Measurements from ENCODE around the gene ENO3. TPM values are rescaled to one million over a fixed set of nuclear protein-coding genes. Genes with fewer than 3 reads are reported as not detected.

The ENO3 gene
- polyA plus RNA-seq, 4 donors, result 22.1 to 28.7 (median 23.7) TPM

DNA sequence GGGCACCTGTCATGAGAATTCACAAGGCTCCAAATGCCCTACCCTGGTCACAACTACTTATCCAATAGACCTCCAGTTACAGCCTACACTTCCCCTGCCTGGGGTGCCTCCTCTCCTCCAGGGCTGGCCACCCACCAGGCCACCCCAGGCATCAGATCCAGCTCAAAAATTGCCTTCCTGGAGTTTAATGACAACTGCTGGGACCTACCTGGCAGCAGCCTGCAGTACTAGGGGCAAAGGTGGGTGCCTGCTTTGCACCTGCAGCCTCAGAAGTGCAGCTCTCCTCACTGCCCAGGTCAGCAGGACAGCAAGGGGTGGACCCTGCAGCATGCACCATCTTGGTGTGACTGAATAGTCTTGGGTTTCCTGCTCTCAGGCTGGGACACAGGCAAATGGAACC is 15.3 kb upstream of the ENO3 start:
- no peak for DNase-seq (ENCODE audit: low read depth in 4 of 4, low spot score in 3 of 4)

- DNase-seq (ENCODE audit: low read depth in 4 of 4, low spot score in 3 of 4), result no peak
These were observed 14.5 kb upstream of the ENO3 start for GRCh38 chr17:4936436-4936835.

DNA sequence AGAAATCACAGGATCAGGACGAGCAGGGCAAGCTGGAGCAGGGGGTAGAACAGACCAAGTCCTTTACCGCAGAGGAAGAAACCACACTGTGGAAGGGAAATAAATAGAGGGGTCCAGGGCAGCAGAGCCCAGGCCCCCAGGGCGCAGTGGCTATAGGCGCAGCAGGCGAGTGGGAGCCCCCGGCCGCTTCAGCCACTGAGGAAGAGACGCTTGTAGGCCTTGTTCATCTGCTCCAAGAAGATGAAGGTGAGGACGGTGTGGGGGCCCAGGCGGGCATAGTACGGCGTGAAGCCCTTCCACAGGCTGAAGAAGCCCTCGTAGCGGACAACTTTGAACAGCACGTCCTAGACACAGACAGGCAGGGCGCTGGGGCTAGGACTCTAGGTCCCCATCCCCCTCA is 13.4 kb upstream of the ENO3 start:
- no peak for DNase-seq (ENCODE audit: low read depth in 4 of 4, low spot score in 3 of 4)

- DNase-seq (ENCODE audit: low read depth in 4 of 4, low spot score in 3 of 4), result no peak
These were observed 12.8 kb upstream of the ENO3 start for GRCh38 chr17:4938069-4938491.

- DNase-seq (ENCODE audit: low read depth in 4 of 4, low spot score in 3 of 4), result no peak
These were observed 12.0 kb upstream of the ENO3 start for GRCh38 chr17:4938688-4939545.

DNA sequence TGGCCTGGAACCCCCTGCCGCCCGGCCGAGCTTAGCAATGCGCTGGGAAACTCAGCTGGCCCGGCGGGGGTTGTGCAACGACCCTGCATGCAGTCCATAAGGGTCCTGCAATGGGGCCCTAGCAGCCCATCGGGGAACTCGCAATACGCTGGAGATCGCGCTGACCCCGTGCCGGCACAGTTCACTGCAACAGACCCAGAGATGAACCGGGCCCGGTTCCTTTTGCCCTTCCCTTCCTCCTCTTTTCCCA is 11.4 kb upstream of the ENO3 start:
- DNase-seq (ENCODE audit: low read depth in 4 of 4, low spot score in 3 of 4), result no peak

DNA sequence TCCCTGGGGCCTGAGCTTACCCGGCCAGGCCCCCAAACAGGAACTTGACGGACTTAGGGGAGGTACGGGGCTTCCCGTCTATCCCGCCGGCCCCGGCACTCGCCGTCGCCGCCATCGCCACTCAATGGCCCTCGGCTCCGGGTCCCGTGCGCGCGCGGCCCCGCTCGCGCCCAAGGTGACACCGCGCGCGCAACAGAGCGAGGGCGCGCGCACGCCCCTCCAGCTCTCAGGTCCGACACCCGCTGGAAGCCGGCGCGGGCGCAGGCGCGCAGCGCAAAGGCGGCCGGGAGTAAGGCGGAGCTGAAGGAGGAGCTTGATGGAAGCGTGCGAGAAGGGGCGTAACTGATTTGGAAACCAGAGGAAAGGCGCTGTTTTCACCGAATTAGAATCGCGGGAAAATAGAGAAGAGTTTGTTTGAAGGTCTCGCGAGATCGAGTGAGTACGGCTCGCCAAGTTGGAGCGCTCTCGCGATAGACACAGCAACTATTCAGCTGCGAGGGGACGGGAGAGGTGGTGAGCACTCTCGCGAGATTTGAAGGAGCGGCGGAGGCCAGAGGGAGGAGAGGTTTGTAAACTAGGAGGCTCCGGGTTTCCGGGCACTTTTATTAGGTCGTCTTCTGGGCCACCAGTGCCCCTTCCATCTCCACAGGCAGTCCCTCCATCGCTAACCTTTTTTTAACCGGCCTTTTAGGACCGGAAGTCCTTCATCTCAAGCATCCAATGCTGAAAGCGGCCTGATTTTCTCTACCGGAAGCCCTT is 10.9 kb upstream of the ENO3 start, which contains the start of the genes RNF167 and SLC25A11:
Gene RNF167, plus strand, starts transcription at position 473 of the 759 bp plus-strand sequence. CDS start 642 bp downstream, outside the sequence.
Gene SLC25A11, minus strand, starts transcription at position 251 of the 759 bp plus-strand sequence. Its CDS starts 136 bp downstream, at position 115.
- peak; percentile 97 to 100 (median 99) for DNase-seq (ENCODE audit: low read depth in 4 of 4, low spot score in 3 of 4)

DNA sequence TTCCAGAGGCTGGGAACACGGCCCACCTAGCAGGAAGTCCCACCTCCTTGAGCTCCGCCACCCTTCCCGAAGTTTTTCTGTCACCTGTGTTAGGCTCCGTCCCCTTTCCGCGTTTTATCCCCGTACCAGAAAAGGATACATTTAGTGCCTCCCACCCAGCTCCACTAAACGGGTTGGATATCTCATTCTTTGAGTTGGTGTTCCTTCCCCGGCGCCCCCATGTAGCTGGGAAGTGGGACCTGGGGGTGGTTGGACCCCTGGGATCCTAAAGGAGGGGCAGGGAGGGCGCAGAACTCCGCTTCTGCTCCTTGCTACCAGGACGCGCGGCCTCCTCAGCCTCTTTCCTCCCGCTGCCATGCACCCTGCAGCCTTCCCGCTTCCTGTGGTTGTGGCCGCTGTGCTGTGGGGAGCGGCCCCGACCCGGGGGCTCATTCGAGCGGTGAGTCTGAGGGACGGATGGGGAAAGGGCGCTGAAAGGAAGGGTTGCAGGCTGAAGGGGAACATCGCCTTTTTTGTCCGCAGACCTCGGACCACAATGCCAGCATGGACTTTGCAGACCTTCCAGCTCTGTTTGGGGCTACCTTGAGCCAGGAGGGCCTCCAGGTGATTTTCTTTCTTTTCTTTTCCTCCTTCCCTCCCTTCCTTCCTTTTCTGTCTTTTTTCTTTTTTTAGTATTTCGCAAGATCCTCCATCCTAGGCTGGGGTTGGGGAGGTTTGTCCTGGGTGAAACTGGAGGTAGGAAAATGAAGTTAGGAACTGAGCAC is 10.2 kb upstream of the ENO3 start:
- no peak for DNase-seq (ENCODE audit: low read depth in 4 of 4, low spot score in 3 of 4)

- DNase-seq (ENCODE audit: low read depth in 4 of 4, low spot score in 3 of 4), result no peak
These were observed 9.7 kb upstream of the ENO3 start for GRCh38 chr17:4941319-4941610.

DNA sequence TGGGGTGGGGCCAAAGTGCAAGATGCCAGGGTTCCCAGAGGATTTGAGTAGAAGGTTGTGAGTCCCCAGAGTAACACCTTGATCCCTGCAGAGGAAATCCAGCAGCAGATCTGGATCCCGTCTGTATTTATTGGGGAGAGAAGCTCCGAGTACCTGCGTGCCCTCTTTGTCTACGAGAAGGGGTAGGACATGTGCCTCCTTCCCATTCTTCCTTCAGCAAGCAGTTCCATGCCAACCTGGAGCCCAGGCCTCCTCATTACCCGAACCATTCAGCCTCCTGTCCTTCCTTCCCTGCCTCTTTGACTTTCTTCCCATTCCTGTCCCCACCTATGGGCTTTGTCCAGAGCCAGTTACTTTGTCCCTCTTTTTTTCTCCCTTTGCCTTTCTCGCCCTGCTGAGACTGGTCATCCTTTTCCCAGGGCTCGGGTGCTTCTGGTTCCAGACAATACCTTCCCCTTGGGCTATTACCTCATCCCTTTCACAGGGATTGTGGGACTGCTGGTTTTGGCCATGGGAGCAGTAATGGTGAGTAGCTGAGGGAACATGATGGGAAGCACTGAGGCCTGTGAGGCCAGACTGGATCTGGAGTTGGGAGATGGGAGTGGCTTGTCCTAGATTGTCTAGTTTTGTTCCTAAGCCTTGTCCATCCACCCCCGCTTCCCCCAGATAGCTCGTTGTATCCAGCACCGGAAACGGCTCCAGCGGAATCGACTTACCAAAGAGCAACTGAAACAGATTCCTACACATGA is 8.0 kb upstream of the ENO3 start:
- no peak for DNase-seq (ENCODE audit: low read depth in 4 of 4, low spot score in 3 of 4)

DNA sequence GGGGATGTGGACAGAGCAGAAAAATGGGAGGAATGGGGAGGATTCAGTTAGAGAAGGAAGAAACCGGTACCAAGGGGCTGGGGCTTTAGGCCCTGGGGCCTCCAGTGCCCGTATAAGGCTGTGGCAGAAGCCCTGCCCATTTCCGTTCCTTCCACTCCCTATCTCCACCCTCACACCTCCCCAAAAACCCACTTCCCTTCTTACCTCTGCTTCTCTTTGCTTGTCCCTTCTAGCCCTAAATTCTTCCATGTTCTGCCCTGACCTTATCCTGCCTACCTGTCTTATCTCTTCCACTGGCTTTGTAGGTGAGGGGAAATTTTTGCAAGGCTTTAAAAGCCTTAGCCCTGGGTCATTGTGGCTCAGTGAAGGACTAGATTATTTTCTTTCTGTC is 6.8 kb upstream of the ENO3 start:
- no peak for DNase-seq (ENCODE audit: low read depth in 4 of 4, low spot score in 3 of 4)

- DNase-seq (ENCODE audit: low read depth in 4 of 4, low spot score in 3 of 4), result no peak
These were observed 6.3 kb upstream of the ENO3 start for GRCh38 chr17:4944554-4945175.

GRCh38 chr17:4945176-4945943 is 5.6 kb upstream of the ENO3 start:
- no peak for DNase-seq (ENCODE audit: low read depth in 4 of 4, low spot score in 3 of 4)

GRCh38 chr17:4945944-4946280 is 5.0 kb upstream of the ENO3 start:
- no peak for DNase-seq (ENCODE audit: low read depth in 4 of 4, low spot score in 3 of 4)

DNA sequence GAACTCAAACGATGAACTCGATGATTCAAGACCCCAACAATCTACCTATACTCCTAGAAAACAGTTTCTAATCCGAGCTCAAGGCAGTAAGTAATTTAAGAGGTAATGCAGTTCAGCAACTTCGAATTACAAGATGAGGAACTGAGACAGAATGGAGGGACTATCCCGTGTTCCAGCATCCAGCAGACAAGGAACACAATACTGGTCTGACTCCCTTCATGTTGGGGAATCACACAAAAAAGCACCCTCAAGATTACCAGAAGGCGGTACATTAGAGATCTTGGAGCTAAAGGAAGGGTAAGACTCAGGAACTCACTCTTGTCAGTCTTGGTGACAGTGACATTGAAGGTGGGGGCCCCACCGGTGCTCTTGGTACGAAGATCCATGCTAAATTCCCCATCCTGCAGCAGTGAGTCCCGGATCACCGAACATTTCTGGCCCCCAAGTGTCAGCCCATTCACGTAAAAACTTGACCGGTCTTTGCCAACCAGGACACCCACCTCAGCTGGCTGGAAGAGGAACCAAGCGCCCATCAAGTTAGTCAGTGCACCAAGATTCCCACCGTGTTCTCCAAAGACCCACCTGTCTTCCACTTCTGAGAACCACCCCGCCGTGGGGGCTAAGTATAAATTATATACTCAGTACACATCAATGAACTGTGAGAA is 4.5 kb upstream of the ENO3 start:
- no peak for DNase-seq (ENCODE audit: low read depth in 4 of 4, low spot score in 3 of 4)

DNA sequence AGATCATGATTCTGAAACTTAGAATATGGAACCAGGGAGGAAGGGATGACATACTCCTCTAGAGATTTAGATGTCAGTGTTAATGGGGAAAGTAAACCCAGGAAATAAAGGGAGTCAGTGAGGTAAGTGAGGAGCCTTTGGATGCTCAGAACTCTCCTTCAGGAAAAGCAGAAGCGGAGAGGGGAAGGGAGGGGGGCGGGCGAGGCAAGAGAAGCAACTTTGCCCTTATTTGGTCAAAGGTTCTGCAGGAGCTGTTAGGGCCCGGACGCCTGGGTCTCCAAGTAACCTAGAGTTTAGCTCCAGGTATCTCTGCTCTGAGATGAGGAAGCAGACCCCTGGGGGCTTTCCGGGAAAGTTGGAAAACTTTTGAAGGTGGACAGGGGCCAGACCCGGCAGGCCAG is 3.9 kb upstream of the ENO3 start:
- no peak for DNase-seq (ENCODE audit: low read depth in 4 of 4, low spot score in 3 of 4)

DNA sequence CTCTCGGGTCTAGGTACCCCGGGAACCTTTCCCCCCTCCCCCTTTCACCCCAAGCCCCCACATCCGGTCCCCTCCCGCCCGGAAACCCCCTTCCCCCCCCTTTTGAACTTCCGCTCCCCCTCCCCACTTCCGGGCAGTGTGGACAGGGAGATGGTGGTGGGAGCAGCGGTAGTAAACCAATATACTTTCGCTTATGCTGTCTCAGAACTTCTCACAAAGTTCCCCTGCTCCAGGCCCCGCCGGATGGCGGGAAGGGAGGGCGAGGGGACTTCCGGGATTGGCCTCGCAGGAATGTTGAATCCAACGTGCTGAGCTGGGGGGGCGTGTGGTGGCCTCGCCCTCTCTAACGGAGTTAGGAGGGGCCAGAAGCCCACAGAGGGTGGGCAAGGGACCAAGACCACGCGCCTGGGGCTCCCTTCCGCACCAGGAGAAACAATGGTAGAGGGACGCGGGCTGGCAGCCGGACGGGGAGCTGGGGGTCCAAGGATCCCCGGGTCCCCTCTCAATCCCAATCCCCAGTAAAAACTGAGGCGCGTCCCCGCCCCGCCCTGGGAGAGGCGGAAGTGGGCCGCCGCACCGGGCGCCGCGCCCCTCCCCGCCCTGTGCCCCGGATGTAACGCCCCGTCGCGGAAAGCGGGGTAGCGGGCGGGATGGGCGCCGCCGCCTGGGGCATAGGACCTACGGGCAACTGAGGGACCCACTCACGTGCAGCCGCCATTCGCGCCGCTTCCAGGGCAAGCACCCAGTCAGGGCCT is 3.3 kb upstream of the ENO3 start:
- no peak for DNase-seq (ENCODE audit: low read depth in 4 of 4, low spot score in 3 of 4)

DNA sequence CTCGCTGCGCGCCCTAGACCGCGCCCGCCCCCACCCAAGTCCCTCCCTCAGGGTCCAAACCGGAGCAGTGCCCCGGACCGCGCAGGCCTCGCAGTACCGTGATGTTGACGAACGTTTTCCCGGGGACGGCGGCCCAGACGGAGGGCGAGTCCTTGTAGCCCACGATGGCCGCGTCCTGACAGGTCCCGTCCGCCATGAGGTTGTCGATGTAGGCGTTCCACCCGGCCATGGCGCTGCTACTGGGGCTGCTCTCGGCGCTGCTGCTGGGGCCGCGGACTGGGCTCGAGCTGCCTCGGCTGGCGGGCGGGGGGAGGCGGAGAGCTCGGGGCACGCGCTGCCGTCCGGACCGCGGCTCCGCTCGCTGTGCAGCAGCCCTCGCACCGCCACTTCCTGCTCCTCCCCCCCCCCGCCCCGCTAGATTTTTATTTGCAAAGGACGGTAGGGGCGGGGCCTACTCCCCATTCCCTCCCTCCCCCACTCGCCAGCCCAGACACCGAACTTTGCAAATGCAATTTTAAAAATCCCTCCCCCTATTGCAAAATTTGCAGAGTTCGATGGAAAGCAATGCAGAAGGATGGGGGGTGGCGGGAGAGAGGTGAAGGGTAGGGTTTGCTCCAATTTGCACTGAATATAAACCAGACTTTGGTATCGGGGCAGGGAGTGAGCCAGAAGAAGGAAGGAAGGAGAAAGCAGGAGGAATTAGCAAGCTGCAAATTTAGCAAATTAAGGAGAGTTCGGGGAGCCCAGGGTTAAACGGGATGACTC is 2.6 kb upstream of the ENO3 start, which contains the start of gene PFN1:
Gene PFN1, minus strand, starts transcription at position 365 of the 765 bp plus-strand sequence. Its CDS starts 136 bp downstream, at position 229.
- peak in 2 of 4 donors; percentile 80 to 81 for DNase-seq (ENCODE audit: low read depth in 4 of 4, low spot score in 3 of 4)
